Kidney (tissue), 14 donors: ENCODE results near the gene TEFM. TPM values are rescaled to one million over a fixed set of nuclear protein-coding genes. Genes with fewer than 3 reads are reported as not detected.
"Not testable (repeated sequence)": the region's sequence is repeated elsewhere in the genome, so short reads cannot be mapped to it uniquely, and the experiment has no call there.

Source experiments
- DNase-seq, 5 donors: peaks; one replicate each; pipeline ENCODE4 v3.0.0-alpha.2; 2013 to 2020
- FAIRE-seq: peaks from 2 replicates; lab custom pipeline; 2012; peaks lifted over from hg19 to GRCh38; lab: Jason Lieb, UNC
- H3K27ac ChIP-seq, 2 donors: one replicate each; pipeline ENCODE4 v1.7.0; 2013; ENCODE audit warnings: low read depth in 2 of 2, low read length in 2 of 2, inconsistent platforms in 1 of 2
- H3K27me3 ChIP-seq: one replicate; pipeline ENCODE4 v1.7.1; 2013; ENCODE audit warnings: low read length, inconsistent platforms; ENCODE audit not compliant: control insufficient read depth, insufficient read depth
- H3K36me3 ChIP-seq, 3 donors: one replicate each; pipeline versions ENCODE4 v1.7.0 to v1.7.1; 2013; ENCODE audit warnings: low read length in 3 of 3, control low read depth in 1 of 3, inconsistent platforms in 1 of 3; ENCODE audit not compliant: insufficient read depth in 3 of 3, control insufficient read depth in 2 of 3
- H3K4me1 ChIP-seq, 3 donors: one replicate each; pipeline versions ENCODE4 v1.7.0 to v1.7.1; 2013; ENCODE audit warnings: low read length in 3 of 3, inconsistent platforms in 1 of 3, low read depth in 1 of 3; ENCODE audit not compliant: control insufficient read depth in 2 of 3, insufficient read depth in 2 of 3
- H3K4me3 ChIP-seq, 3 donors: one replicate each; pipeline versions ENCODE4 v1.7.0 to v1.8.1; 2013; ENCODE audit warnings: low read length in 3 of 3, control low read depth in 1 of 3, inconsistent platforms in 1 of 3
- H3K9ac ChIP-seq, 3 donors: one replicate each; pipeline versions ENCODE4 v1.7.0 to v1.7.1; 2013; ENCODE audit warnings: low read length in 3 of 3, control low read depth in 1 of 3, inconsistent platforms in 1 of 3
- H3K9me3 ChIP-seq, 3 donors: one replicate each; pipeline versions ENCODE4 v1.7.0 to v1.7.1; 2013; ENCODE audit warnings: low read length in 3 of 3, control low read depth in 1 of 3, inconsistent platforms in 1 of 3; ENCODE audit not compliant: control insufficient read depth in 2 of 3, insufficient read depth in 1 of 3
- intact Hi-C: fragments of 100-400 bp; cut with DNase I; formaldehyde crosslinking; loops from one replicate; pipeline ENCODE4 v1.11.1; 2022
- polyA plus RNA-seq: library from polyadenylated mRNA; stranded (reverse); fragments of 350-450 nt; fragmentation: Illumina TruSeq; extraction: RNeasy Lipid Tissue Mini Kit (QIAGEN cat#74804); gene quantifications from one replicate; pipeline ENCODE4 v1.2.3, GENCODE V29; 2014; ENCODE audit warnings: low read depth, low replicate concordance; ENCODE audit not compliant: insufficient read depth
- total RNA-seq: library from RNA; stranded (reverse); fragmentation: NEBNext Ultra II Directional; extraction: Animal tissue kit (Norgen Biotek cat#: 25700); gene quantifications from one replicate; pipeline ENCODE4 v1.2.1, GENCODE V29; 2021
- TF ChIP-seq, protein P1 (sequence below): IDR thresholded peaks from 3 replicates; pipeline ENCODE4 v1.5.1; 2012; ENCODE audit warnings: mild to moderate bottlenecking, moderate library complexity, borderline replicate concordance; ENCODE audit not compliant: insufficient read depth; ENCODE audit errors: extremely low read depth
- donor health status: control.
- donor health status: control.
- donor health status: control.
- donor health status: control.
- donor health status: control.
- donor health status: DM: yes; HTN: yes; CAD: no.
- donor health status: Normal renal cell carcinoma (clear cell type).

The TEFM gene
- total and polyA plus RNA-seq, 2 donors from 2014 or later: 14.0 to 14.3 TPM

DNA sequence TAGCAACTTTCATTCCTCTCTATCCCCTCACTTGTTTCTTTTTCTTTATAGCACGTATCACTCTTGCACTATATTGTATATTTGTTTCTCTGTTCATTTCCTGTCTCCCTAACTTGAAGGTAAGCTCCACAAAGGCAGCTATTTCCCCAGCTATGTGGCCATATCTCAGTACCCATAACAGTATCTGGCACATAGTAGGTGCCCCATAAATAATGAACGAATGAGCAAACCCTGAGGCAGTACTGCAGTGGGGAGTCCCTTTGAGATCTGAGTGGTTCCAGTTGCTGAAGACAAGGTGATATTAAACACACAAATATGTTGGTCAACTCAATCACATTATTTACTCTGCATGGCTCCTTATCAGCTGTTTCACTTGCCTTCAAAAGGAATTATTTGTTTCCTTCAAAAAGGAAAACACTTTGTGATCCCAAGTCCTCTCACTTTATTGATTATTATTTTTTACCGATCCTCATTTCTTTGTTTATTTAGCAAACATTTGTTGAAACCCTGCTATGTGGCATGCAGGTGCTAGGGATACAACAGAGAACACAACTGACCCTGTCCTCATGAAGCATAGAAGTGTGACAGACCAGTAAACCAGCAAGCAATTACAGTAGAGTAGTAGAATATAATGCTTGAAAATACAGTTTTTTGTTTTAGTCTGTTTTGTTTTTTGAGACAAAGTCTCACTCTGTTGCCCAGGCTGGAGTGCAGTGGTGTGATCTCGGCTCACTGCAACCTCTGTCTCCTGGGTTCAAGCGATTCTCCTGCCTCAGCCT, 10.0 kb upstream of the TEFM start:
- TF ChIP-seq, protein P1, sequence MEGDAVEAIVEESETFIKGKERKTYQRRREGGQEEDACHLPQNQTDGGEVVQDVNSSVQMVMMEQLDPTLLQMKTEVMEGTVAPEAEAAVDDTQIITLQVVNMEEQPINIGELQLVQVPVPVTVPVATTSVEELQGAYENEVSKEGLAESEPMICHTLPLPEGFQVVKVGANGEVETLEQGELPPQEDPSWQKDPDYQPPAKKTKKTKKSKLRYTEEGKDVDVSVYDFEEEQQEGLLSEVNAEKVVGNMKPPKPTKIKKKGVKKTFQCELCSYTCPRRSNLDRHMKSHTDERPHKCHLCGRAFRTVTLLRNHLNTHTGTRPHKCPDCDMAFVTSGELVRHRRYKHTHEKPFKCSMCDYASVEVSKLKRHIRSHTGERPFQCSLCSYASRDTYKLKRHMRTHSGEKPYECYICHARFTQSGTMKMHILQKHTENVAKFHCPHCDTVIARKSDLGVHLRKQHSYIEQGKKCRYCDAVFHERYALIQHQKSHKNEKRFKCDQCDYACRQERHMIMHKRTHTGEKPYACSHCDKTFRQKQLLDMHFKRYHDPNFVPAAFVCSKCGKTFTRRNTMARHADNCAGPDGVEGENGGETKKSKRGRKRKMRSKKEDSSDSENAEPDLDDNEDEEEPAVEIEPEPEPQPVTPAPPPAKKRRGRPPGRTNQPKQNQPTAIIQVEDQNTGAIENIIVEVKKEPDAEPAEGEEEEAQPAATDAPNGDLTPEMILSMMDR: no peak
- FAIRE-seq: no peak

DNA sequence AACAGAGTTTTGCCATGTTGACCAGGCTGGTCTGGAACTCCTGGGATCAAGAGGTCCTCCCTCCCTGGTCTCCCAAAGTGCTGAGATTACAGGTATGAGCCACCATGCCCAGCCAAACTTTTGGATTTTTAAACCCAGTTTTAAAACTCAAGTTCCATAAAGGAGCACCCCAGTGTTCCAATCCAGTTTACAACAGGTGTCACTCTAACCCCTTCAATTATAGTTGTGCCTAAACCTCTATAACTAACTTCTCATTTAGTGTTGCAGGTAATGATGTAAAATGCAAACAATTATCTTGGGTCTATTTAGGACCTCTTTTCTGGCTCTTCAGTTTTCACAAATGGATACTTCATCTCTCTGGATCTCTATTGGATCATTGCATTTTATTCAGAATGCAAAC, 7.9 kb upstream of the TEFM start:
- Histone ChIP-seq H3K4me3 (no peak overlapping the region), H3K9ac (no peak overlapping the region), H3K4me1 (no peaks in the 10 kb centered on the region), H3K9me3 (no peaks in the 10 kb centered on the region), H3K27ac (no peak overlapping the region), H3K36me3 (no peaks in the 10 kb centered on the region), H3K27me3 (no peaks in the 10 kb centered on the region)
- FAIRE-seq: no peak
- TF ChIP-seq, protein P1: no peak
- DNase-seq: no peak
- intact Hi-C loops: no loop called here

More for the DNA sequence above, 10.0 kb upstream of the TEFM start:
- no peaks in the 10 kb centered on the region for H3K27me3 ChIP-seq
- H3K9ac ChIP-seq: no peak overlapping the region
- no peak overlapping the region for H3K27ac ChIP-seq
- H3K4me3 ChIP-seq: no peak overlapping the region
- DNase-seq: no peak
- H3K36me3 ChIP-seq: no peaks in the 10 kb centered on the region
- intact Hi-C loops: no loop called here
- H3K4me1 ChIP-seq: no peaks in the 10 kb centered on the region
- no peaks in the 10 kb centered on the region for H3K9me3 ChIP-seq

DNA sequence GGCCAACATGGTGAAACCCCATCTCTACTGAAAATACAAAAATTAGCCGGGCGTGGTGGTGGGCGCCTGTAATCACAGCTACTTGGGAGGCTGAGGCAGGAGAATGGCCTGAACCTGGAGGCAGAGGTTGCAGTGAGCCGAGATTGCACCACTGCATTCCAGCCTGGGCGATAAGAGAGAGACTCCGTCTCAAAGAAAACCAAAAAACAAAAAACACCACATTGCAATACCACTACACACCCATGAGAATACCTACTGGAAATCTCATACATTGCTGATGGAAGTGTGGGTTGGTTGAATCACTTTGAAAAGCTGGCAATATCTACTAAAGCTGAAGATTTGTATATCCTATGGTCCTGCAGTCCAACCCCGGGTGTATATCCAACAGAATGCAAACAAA, 4.1 kb upstream of the TEFM start:
- FAIRE-seq, intact Hi-C loops, H3K9ac ChIP-seq, H3K4me1 ChIP-seq, H3K36me3 ChIP-seq, H3K27ac ChIP-seq, H3K27me3 ChIP-seq, H3K9me3 ChIP-seq, H3K4me3 ChIP-seq, DNase-seq: not testable (repeated sequence)

DNA sequence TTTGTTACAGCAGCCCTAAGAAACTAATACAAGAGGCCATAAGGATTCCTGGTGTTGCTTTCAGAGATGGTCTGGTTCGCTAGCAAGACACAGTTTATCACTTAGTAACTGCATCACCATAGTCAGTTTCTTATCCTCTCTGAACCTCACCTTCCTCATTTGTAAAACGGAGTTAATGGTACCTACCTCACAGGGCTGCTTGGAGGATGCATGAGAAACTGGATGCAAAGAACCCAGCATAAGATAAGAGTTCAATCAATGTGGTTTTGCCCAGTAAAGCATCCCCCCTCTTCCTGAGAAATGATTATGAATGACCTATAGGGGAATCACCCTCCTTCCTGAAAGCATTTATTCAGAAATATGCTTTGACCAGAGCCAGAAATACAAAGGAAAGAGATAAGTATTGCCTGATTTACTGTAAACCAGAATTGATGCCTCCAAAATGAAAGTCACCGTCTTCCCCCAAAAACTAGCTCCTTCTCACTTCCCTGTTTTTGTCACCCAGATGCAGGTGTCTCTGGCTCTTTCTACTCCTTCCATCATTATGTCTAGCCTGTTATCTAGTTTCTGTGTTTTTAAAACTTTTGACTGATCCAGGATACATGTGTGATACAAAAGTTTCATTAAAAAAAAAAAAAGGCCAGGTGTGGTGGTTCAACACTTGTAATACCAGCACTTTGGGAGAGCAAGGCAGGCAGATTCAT, 2.8 kb upstream of the TEFM start:
- TF ChIP-seq, protein P1: no peak
- intact Hi-C loops: no loop called here
- no peak for DNase-seq
- Histone ChIP-seq H3K9ac (no peak overlapping the region), H3K27me3 (no peaks in the 10 kb centered on the region), H3K27ac (no peak overlapping the region), H3K9me3 (no peaks in the 10 kb centered on the region), H3K4me3 (no peak overlapping the region), H3K4me1 (peaks cover 0 to 3% (median 0%) of the 10 kb centered on the region in 3 donors), H3K36me3 (no peaks in the 10 kb centered on the region)
- FAIRE-seq: no peak
